ENCODE results near the gene RPA4.

Gene RPA4

DNA sequence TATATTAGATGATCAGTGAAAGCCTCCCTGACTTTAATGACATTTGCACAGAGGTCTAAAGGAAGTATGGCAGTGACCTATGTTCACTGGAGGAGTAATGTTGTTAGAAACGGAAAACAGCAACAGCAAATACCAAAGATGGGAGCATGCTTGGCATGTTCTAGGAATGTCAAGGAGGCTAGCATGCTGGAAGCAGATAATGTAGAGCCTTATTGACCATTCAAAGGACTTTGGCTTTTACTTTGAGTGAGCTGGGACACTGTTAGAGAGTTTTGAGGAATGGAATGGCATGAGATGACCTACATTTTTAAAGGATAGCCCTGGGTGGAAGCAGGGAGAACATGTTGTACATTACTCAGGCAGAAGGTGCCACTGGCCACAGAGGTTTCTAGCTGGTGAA, 6.0 kb downstream of the RPA4 start:
- ChIA-PET POLR2A (no interaction called here), CTCF (no interaction called here)
- DNase-seq (ENCODE audit: extremely low spot score) = no peak
- TF ChIP-seq TARDBP (IDR thresholded peaks at IDR 0.05) (no peak), HDGF (IDR thresholded peaks at IDR 0.05; ENCODE audit: borderline replicate concordance) (no peak)

DNA sequence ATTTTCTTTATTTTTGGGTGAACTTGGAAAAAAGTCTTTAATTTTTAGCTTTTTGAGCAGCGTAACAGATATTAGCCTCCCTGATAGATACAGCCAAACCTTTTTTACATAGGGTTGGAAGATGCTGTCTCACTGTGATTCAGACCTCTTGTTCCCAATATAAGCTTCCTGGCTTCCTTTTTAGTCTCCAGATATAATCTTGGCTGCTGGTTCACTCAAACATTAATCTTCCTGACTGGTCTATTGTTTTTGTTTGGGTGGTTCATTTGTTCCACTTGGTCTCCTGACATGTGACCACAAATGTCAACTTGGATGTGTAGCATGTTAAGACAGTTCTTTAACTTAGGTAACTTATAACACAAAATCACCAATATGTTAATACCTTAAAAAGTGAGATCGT, 23.0 kb downstream of the RPA4 start:
- TF ChIP-seq ELF4 (IDR thresholded peaks at IDR 0.05) (no peak), FOXM1 (IDR thresholded peaks at IDR 0.05; ENCODE audit: borderline replicate concordance) (no peak), FOXK2 (IDR thresholded peaks at IDR 0.05) (no peak), SP1 (IDR thresholded peaks at IDR 0.05) (no peak), LEF1 (IDR thresholded peaks at IDR 0.05; ENCODE audit: borderline replicate concordance) (no peak), SUZ12 (IDR thresholded peaks at IDR 0.05) (no peak), L3MBTL2 (conservative IDR thresholded peaks at IDR 0.05) (no peak), NFRKB (IDR thresholded peaks at IDR 0.05) (no peak), ZNF384 (IDR thresholded peaks at IDR 0.05) (no peak), TARDBP (IDR thresholded peaks at IDR 0.05) (no peak), ARNT (IDR thresholded peaks at IDR 0.05) (no peak), FOXA1 (IDR thresholded peaks at IDR 0.05) (no peak), CTBP1 (IDR thresholded peaks at IDR 0.05; ENCODE audit: borderline replicate concordance) (no peak), BHLHE40 (IDR thresholded peaks at IDR 0.05; ENCODE audit: borderline replicate concordance) (no peak), HDGF (IDR thresholded peaks at IDR 0.05; ENCODE audit: borderline replicate concordance) (no peak)
- TF ChIP-seq, protein P1, sequence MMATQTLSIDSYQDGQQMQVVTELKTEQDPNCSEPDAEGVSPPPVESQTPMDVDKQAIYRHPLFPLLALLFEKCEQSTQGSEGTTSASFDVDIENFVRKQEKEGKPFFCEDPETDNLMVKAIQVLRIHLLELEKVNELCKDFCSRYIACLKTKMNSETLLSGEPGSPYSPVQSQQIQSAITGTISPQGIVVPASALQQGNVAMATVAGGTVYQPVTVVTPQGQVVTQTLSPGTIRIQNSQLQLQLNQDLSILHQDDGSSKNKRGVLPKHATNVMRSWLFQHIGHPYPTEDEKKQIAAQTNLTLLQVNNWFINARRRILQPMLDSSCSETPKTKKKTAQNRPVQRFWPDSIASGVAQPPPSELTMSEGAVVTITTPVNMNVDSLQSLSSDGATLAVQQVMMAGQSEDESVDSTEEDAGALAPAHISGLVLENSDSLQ (IDR thresholded peaks at IDR 0.05) = no peak
- no peak for DNase-seq (ENCODE audit: extremely low spot score)
- POLR2A ChIA-PET = no interaction called here
- CTCF ChIA-PET = no interaction called here

GRCh38 chrX:96907516-96908272, 24.0 kb downstream of the RPA4 start:
- TF ChIP-seq, protein P1 (IDR thresholded peaks at IDR 0.05) = no peak
- no peak for TF ChIP-seq FOXK2 (IDR thresholded peaks at IDR 0.05)
- TF ChIP-seq BHLHE40 (IDR thresholded peaks at IDR 0.05; ENCODE audit: borderline replicate concordance) = no peak
- no peak for TF ChIP-seq SP1 (IDR thresholded peaks at IDR 0.05)
- no peak for TF ChIP-seq SUZ12 (IDR thresholded peaks at IDR 0.05)
- no peak for TF ChIP-seq ELF4 (IDR thresholded peaks at IDR 0.05)
- no peak for TF ChIP-seq L3MBTL2 (conservative IDR thresholded peaks at IDR 0.05)
- no peak for TF ChIP-seq LEF1 (IDR thresholded peaks at IDR 0.05; ENCODE audit: borderline replicate concordance)
- ChIA-PET POLR2A (no interaction called here), CTCF (no interaction called here)
- no peak for DNase-seq (ENCODE audit: extremely low spot score)

DNA sequence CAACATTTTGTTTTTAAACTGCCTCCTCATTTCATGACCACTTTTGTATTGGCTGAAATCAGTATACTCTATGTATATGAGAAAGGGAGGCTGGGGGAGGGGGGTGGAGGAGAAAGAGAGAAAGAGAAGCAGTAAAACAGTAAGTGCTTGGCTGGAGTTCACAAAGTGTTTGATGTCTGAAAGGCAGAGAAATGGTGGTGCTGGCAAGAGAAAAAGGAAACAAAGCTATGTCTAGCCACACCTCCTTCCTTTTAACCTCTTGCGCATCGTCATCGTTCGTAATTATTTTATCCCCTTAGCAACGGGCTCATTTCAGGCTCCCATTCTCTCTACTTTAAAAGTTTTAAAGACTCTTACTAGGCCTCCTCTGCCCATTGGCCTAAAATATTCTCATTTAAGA, 25.6 kb downstream of the RPA4 start:
- TF ChIP-seq FOXK2 (IDR thresholded peaks at IDR 0.05) (no peak), BHLHE40 (IDR thresholded peaks at IDR 0.05; ENCODE audit: borderline replicate concordance) (no peak), HDGF (IDR thresholded peaks at IDR 0.05; ENCODE audit: borderline replicate concordance) (no peak), FOXA1 (IDR thresholded peaks at IDR 0.05) (no peak), L3MBTL2 (conservative IDR thresholded peaks at IDR 0.05) (no peak), NFRKB (IDR thresholded peaks at IDR 0.05) (no peak)
- no peak for DNase-seq (ENCODE audit: extremely low spot score)
- CTCF ChIA-PET = no interaction called here
- POLR2A ChIA-PET = no interaction called here

DNA sequence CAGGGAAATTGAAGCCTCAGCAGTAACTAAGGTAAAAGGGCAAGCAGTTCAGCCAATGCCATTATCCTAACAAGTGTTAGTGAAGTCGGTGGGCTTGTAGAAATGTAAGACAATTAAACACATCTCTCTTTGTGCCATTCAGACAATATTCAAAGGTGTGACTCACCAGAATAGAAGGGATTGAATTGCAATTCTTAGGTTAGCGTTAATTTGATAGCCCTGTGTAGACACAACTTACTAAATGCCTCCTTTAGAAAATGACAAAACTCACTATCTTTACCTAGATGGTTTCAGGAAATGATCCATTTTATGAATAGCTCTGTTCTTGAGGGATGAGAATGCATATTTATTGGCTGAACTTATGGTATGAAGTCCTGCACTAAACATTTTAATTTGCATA, 35.2 kb downstream of the RPA4 start:
- ChIA-PET CTCF (no interaction called here), POLR2A (no interaction called here)
- TF ChIP-seq NFRKB (IDR thresholded peaks at IDR 0.05) (no peak), FOXA1 (IDR thresholded peaks at IDR 0.05) (no peak), ELF4 (IDR thresholded peaks at IDR 0.05) (no peak), HDGF (IDR thresholded peaks at IDR 0.05; ENCODE audit: borderline replicate concordance) (no peak), L3MBTL2 (conservative IDR thresholded peaks at IDR 0.05) (no peak), ZNF384 (IDR thresholded peaks at IDR 0.05) (no peak), BHLHE40 (IDR thresholded peaks at IDR 0.05; ENCODE audit: borderline replicate concordance) (no peak), LEF1 (IDR thresholded peaks at IDR 0.05; ENCODE audit: borderline replicate concordance) (no peak), SUZ12 (IDR thresholded peaks at IDR 0.05) (no peak), ARNT (IDR thresholded peaks at IDR 0.05) (no peak), SP1 (IDR thresholded peaks at IDR 0.05) (no peak)
- TF ChIP-seq, protein P1 (IDR thresholded peaks at IDR 0.05) = no peak
- no peak for DNase-seq (ENCODE audit: extremely low spot score)

DNA sequence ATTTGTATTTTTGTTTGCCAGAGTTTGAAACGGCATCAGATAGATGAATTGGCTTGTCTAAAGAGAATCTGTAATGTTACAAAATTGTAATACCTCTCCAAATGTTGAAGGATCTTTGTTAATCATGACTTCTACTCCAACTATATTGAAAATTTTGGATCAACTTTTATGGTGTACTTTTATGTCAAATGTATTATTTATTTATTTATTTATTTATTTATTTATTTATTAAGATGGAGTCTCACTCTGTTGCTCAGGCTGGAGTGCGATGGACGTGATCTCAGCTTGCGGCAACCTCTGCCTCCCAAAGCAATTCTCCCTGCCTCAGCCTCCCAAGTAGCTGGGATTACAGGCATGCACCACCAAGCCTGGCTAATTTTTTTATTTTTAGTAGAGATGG, 36.0 kb downstream of the RPA4 start:
- ChIA-PET POLR2A (no interaction called here), CTCF (no interaction called here)
- TF ChIP-seq HDGF (IDR thresholded peaks at IDR 0.05; ENCODE audit: borderline replicate concordance) = no peak
- no peak for TF ChIP-seq FOXM1 (IDR thresholded peaks at IDR 0.05; ENCODE audit: borderline replicate concordance)
- TF ChIP-seq, protein P1 (IDR thresholded peaks at IDR 0.05) = no peak
- no peak for TF ChIP-seq CTBP1 (IDR thresholded peaks at IDR 0.05; ENCODE audit: borderline replicate concordance)
- no peak for TF ChIP-seq SUZ12 (IDR thresholded peaks at IDR 0.05)
- TF ChIP-seq ARNT (IDR thresholded peaks at IDR 0.05) = no peak
- TF ChIP-seq ELF4 (IDR thresholded peaks at IDR 0.05) = no peak
- TF ChIP-seq TARDBP (IDR thresholded peaks at IDR 0.05) = no peak
- TF ChIP-seq L3MBTL2 (conservative IDR thresholded peaks at IDR 0.05) = no peak
- TF ChIP-seq BHLHE40 (IDR thresholded peaks at IDR 0.05; ENCODE audit: borderline replicate concordance) = no peak
- TF ChIP-seq ZNF384 (IDR thresholded peaks at IDR 0.05) = no peak
- no peak for TF ChIP-seq LEF1 (IDR thresholded peaks at IDR 0.05; ENCODE audit: borderline replicate concordance)
- TF ChIP-seq SP1 (IDR thresholded peaks at IDR 0.05) = no peak
- DNase-seq (ENCODE audit: extremely low spot score) = no peak

Measured in HEK293T (cell line).